Activated naive CD8-positive, alpha-beta T cell treated with anti-CD3 and anti-CD28 coated beads, Interleukin-2, amount 50 U/mL, for 16 hours (primary cell): ENCODE measurements around the gene SUSD1.

Experiments used
- DNase-seq: peaks from one replicate; pipeline ENCODE4 v3.0.0-alpha.2; 2020; ENCODE audit warnings: low read depth, low spot score

Gene SUSD1

DNA sequence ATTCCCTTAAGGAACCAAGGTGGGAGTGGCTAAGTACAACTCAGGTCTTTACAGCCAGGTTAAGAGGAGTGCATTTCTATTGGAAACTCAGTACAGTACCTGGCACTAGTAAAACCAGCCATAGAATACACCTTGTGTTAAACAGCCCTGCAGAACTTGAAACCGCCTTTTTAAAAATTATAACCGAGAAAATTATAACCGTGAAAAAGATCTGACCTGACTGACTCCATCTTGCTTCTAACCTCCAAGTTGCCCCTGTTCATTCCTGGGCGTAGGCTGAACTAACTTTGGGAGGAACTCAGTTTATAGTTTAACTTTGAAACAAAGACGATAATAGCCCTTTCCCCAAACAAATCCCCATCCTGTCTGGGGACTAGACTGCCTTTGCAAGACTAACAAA lies 132.3 kb downstream of the SUSD1 start:
- DNase-seq, result no peak

- no peak for DNase-seq
Observed at GRCh38 chr9:112042244-112042638, 132.9 kb downstream of the SUSD1 start.

DNA sequence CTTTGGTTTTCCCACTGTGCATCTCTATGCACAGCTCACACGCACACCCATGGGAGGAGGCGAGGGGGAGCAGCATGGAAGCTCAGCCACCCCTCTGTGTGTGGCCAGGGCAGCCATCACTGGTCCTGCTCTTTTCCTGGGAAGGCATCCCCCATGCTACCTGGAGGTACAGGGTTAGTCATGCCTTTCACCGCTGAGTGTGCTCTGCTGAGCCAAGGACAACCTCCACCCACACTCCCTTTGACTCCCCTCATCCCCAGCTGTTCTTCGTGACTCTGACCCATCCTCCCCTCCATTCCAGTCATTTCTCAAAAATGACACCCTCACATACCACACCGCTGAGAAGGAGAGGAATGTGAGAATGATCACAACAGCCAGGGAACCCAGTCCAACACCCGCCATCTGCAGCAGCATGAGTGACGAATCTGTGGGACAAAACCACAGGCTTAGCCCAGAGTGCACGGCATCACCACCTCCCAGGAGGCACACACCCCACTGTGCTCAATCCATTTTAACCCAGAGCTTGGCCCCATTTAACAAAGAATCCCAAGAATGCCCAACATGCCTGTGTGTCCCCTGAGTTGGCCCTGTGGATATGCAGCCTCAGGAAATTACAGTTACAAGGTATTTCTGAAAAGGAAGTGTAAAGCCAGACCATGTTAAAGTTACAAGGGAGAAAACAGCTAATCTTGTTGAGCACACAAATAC lies 133.4 kb downstream of the SUSD1 start:
- no peak for DNase-seq

GRCh38 chr9:112041199-112041535 lies 133.9 kb downstream of the SUSD1 start:
- DNase-seq, result no peak

DNA sequence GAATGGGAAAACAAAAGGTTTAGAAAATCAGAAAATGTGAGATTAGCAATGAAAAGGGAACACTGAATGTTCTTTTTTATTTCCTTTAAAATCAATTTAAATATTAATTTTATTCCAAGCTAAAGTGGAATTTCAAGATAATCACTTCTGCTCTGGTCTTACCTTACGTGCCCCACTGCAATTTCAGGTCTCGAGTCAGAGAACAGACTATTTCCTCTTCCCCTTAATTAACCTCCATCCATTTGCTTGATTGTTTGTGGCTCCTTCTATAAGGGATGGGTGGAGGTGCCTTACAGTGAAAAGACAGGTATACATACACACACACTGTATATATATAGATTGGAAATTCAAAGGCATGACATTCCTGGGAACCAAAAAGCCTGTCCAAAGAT lies 137.1 kb downstream of the SUSD1 start:
- DNase-seq, result no peak

GRCh38 chr9:112037281-112038016 lies 137.6 kb downstream of the SUSD1 start:
- no peak for DNase-seq

DNA sequence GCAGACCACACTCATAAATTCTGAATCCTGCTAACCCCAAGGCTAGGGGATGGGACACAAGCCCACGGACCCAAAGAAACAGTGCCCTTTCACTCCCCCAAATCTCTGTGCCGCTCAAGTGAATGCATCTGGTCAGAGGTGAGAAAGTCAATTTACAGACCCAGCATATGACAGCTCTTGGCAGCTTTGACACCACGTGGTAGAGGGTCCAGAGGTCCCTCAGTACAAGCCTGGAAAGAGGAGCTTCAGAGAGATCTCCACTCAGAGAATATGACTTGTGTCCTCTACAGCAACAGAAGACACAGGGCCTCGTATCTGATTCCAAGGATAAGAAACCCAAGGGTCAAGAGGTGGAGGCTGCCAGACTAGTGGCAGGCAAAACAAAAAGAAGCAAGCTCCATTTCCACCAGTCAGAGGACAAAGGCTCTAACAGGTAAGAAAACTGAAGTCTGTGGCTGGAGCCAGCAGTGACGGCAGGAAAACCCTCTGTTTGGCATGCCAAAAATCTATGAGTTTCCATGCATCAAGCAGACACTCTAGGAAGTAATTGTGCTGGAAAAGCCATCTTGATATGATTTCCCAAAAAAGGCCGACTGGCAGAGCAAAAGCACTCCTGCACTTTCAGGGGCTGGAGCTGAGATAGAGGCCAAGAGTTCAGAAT lies 139.8 kb downstream of the SUSD1 start:
- DNase-seq, result no peak

DNA sequence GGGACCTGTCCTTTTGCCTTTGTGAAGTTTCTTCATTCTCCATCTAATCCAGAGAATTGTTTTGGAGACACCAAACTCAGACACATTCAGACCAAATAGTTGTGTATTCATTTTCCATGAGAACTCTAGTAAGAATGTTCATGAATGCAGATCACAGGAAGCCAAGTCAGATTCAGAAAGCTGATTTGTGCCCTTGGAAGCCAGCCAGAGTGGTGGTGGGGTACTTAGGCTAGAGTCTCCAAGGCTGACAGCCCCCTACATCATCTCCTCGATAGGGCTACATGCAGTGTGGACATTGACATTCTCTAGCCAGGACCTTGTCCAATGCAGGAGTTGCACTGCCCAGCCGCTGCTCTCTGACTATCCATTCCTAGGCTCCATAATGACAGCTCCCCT lies 140.9 kb downstream of the SUSD1 start:
- no peak for DNase-seq

DNA sequence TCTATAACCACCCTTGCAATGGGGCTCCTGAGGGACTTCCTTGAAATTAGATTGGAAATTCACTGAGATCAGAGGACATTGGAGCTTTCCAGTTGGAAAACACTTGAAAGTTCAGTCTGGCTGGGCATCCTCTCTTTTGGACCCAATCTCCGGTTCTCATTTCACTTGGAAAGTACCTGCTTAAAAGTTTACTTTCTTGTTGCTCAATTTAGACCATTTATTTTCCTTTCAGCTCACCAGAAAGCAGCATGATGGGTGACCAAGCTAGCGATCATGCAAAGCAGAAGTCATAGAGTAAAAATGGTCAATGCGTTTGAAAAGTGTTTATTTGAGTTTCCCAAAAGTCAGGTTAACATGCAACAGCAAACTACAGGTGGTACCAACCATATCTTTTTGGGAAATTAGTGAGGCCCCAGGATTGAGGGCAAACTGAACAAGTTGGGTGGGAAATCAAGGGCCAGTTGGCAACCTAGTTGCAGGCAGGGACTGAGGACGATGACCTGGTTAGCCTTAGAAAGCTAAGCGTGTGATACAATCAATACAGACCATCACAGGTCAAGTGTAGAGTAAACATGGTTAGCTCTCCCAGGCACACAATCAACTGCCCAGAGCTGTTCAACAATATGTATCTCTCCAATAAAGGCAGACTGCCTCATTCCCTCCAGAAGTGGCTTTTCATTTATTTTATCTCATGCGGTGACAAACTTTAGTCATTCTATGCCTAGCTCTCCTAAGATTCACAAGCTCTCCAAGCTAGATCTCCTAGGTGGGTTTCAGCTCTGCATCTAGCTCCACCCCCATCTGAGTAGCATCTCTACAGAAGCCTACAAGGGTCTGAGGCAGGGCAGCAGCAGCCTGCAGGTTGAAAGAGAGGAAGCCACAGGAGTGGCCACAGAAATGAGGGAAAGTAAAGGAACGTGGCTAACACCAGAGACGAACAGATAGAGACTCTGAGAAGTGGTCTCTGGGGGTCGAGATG lies 141.6 kb downstream of the SUSD1 start:
- no peak for DNase-seq

DNA sequence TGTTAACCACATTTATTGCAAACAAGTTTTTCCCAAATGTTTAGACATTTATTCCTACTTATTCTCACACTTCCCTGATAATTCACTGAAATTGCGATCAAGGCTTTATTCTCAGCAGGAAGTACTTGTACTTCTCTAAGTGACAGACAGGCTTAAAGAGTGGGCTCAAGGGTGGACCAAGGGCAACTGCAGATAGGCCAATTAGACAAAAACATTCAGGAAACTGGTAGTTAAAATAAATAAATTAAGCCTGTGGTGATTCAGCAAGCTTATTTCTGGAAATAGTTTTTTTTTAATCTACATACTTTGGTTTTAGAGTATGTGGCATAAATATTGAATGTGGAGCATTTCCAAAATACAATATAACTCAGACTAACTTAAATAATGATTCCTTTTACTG lies 142.4 kb downstream of the SUSD1 start:
- DNase-seq, result no peak

DNA sequence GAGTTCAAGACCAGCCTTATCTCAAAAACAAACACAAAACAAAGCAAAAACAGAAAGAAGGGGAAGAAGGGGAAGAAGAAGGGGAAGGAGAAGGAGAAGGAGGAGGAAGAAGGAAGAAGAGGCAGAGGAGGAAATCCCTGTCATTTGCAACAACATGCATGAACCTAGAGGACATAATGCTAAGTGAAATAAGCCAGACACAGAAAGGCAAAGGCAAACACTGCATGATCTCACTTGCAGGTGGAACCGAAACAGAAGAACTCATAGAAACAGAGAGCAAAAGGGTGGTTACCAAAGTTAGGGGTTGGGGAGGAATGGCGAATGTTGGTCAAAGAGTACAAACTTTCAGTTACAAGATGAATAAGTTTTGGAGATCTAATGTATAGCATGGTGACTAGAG lies 143.1 kb downstream of the SUSD1 start:
- no peak for DNase-seq

GRCh38 chr9:112031400-112031799 lies 143.7 kb downstream of the SUSD1 start:
- no peak for DNase-seq

GRCh38 chr9:112029921-112030444 lies 145.1 kb downstream of the SUSD1 start:
- DNase-seq, result no peak

GRCh38 chr9:112028242-112029221 lies 146.6 kb downstream of the SUSD1 start:
- no peak for DNase-seq

DNA sequence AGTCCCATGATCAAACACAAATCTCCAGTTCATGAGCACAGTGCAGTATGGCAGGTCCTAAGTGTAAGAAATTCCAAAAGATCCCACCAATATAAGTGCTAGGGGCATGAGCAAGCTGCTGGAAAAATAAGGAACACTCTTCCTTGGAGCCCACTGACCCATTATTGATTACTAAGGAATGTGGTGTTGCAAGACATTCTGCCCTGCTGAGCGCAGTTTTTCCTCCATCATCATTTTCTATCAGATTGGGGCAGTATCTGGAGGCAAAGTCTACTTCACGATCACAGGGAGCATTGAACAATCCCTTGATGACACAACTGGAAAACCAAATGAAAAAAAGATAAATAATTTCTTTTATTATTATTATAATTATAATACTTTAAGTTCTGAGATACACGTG lies 149.2 kb downstream of the SUSD1 start:
- DNase-seq, result no peak

DNA sequence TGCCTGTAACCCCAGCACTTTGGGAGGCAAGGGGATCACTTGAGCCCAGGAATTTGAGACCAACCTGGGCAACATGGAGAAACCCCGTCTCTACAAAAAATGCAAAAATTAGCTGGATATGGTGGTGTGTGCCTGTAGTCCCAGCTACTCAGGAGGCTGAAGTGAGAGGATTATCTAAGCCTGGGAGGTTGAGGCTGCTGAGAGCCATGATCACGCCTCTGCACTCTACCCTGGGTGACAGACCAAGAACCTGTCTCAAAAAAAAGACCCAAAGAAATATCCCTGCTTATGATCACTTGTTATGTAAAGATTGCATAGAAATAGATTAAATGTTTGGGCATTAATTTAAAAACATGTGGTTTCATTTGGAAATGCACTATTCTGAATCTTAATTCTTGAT lies 153.4 kb downstream of the SUSD1 start:
- no peak for DNase-seq

- no peak for DNase-seq
Observed at GRCh38 chr9:112020680-112021596, 154.2 kb downstream of the SUSD1 start.

GRCh38 chr9:112017878-112018277 lies 157.2 kb downstream of the SUSD1 start:
- DNase-seq, result no peak

DNA sequence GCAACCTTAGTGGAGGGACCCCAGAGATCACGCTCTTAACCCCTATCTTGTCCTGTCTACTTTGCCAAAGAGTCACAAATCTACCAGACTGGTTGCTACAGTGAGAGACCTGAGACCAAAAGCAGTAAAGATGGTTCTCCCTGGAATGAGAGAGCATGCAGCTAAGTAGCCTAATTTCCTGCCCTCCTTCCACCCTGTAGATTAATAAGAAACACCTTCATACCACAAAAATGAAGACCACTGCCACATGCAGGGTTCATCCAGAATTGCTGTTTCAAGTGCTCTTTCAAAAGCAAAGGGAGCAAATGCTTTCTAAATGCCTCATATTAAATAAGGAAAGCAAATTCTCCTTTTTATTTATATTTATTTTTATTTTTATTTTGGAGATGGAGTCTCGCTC lies 159.4 kb downstream of the SUSD1 start:
- no peak for DNase-seq
